Skeletal muscle satellite cell (primary cell): Measurements from ENCODE around the gene GCN1.
A peak's percentile ranks its signal among the peaks of the same experiment; 100 is the strongest.

Source experiments
- H3K27me3 ChIP-seq: 2 replicates; pipeline ENCODE4 v1.7.0; 2013; ENCODE audit warnings: low read length; ENCODE audit not compliant: control insufficient read depth, insufficient read depth
- H3K36me3 ChIP-seq: 2 replicates; pipeline ENCODE4 v1.7.0; 2013; ENCODE audit warnings: mild to moderate bottlenecking, control low read depth, low read length; ENCODE audit not compliant: insufficient read depth
- H3K4me1 ChIP-seq: 2 replicates; pipeline ENCODE4 v1.7.0; 2013; ENCODE audit warnings: low read length; ENCODE audit not compliant: control insufficient read depth, insufficient read depth
- H3K4me2 ChIP-seq: 2 replicates; pipeline ENCODE4 v1.7.0; 2013; ENCODE audit warnings: mild to moderate bottlenecking, low read length
- H3K4me3 ChIP-seq: 2 replicates; pipeline ENCODE4 v1.7.0; 2013; ENCODE audit warnings: low read length
- H3K9ac ChIP-seq: 2 replicates; pipeline ENCODE4 v1.7.0; 2013; ENCODE audit warnings: mild to moderate bottlenecking, low read depth, low read length, moderate library complexity
- H3K9me3 ChIP-seq: replicated peaks from 2 replicates; pipeline ENCODE4 v1.7.0; 2013; ENCODE audit warnings: mild to moderate bottlenecking, control low read depth, low read length

The GCN1 gene

GRCh38 chr12:120132863-120133385, 61.6 kb downstream of the GCN1 start:
- Histone ChIP-seq H3K4me1 (no peaks in the 10 kb centered on the region), H3K9ac (no peak overlapping the region), H3K9me3 (no peaks in the 10 kb centered on the region), H3K36me3 (peaks cover 88% of the 10 kb centered on the region), H3K27me3 (no peaks in the 10 kb centered on the region), H3K4me2 (no peak overlapping the region), H3K4me3 (no peak overlapping the region)

- Histone ChIP-seq H3K9ac (no peak overlapping the region), H3K4me3 (no peak overlapping the region), H3K4me1 (no peaks in the 10 kb centered on the region), H3K9me3 (no peaks in the 10 kb centered on the region), H3K27me3 (no peaks in the 10 kb centered on the region), H3K36me3 (peaks cover 88% of the 10 kb centered on the region), H3K4me2 (no peak overlapping the region)
Observed at GRCh38 chr12:120132054-120132836, 62.3 kb downstream of the GCN1 start.

DNA sequence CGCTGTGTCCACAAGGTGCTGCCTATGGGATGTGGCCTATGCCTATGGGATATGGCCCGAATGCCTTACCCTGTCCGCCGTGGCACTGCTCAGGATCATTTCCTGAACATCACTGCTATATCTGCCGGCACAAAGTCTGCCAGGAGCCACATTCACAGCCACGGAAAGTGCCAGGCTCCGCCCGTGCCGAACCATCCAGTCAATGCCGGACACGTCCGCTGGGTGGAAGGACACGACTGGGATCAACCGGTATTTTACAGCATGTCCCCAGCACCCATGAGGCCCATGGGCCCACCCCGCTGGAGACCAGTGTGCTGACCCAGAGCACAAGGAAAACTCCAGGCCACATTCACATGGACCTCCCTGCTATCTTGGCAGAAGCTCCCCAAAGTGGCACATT, 63.4 kb downstream of the GCN1 start:
- H3K4me3 ChIP-seq = no peak overlapping the region
- H3K36me3 ChIP-seq = peaks cover 88% of the 10 kb centered on the region
- peaks cover 8% of the 10 kb centered on the region for H3K4me1 ChIP-seq
- H3K27me3 ChIP-seq = no peaks in the 10 kb centered on the region
- H3K9ac ChIP-seq = no peak overlapping the region
- H3K4me2 ChIP-seq = no peak overlapping the region
- H3K9me3 ChIP-seq = no peaks in the 10 kb centered on the region

DNA sequence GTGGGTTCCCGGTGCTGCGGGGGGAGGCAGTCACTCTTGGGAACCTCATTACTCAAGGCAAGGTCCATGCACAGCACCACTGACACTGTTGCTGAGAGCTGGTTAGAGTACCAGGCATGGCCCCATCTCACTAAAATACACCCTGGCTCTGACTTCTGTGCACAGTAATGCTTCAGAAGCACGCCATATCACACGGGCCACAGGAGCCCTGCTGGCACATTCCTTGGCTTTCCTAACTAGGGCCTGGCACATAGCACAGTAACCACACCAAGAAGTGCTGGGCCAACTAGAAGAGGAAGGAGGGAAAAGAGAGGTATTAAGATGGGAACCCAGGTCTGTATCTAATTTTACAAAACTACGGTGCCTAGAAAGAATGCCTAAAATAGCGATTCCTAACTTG, 64.5 kb downstream of the GCN1 start:
- Histone ChIP-seq H3K36me3 (peaks cover 88% of the 10 kb centered on the region), H3K4me1 (peaks cover 14% of the 10 kb centered on the region), H3K4me3 (no peak overlapping the region), H3K27me3 (no peaks in the 10 kb centered on the region), H3K9me3 (no peaks in the 10 kb centered on the region), H3K4me2 (no peak overlapping the region), H3K9ac (no peak overlapping the region)

- H3K27me3 ChIP-seq = no peaks in the 10 kb centered on the region
- no peaks in the 10 kb centered on the region for H3K9me3 ChIP-seq
- H3K4me3 ChIP-seq = no peak overlapping the region
- H3K9ac ChIP-seq = no peak overlapping the region
- H3K4me2 ChIP-seq = no peak overlapping the region
- peaks cover 14% of the 10 kb centered on the region for H3K4me1 ChIP-seq
- peaks cover 57% of the 10 kb centered on the region for H3K36me3 ChIP-seq
Observed at GRCh38 chr12:120126635-120127005, 67.9 kb downstream of the GCN1 start.

GRCh38 chr12:120125792-120126634, 68.5 kb downstream of the GCN1 start:
- no peak overlapping the region for H3K4me2 ChIP-seq
- H3K9ac ChIP-seq = no peak overlapping the region
- no peaks in the 10 kb centered on the region for H3K9me3 ChIP-seq
- no peak overlapping the region for H3K4me3 ChIP-seq
- peaks cover 14% of the 10 kb centered on the region for H3K4me1 ChIP-seq
- H3K27me3 ChIP-seq = no peaks in the 10 kb centered on the region
- H3K36me3 ChIP-seq = peaks cover 51% of the 10 kb centered on the region

GRCh38 chr12:120125029-120125428, 69.5 kb downstream of the GCN1 start:
- no peak overlapping the region for H3K9ac ChIP-seq
- H3K36me3 ChIP-seq = peaks cover 41% of the 10 kb centered on the region
- peaks cover 14% of the 10 kb centered on the region for H3K4me1 ChIP-seq
- H3K4me3 ChIP-seq = no peak overlapping the region
- H3K27me3 ChIP-seq = no peaks in the 10 kb centered on the region
- H3K4me2 ChIP-seq = no peak overlapping the region
- no peaks in the 10 kb centered on the region for H3K9me3 ChIP-seq

DNA sequence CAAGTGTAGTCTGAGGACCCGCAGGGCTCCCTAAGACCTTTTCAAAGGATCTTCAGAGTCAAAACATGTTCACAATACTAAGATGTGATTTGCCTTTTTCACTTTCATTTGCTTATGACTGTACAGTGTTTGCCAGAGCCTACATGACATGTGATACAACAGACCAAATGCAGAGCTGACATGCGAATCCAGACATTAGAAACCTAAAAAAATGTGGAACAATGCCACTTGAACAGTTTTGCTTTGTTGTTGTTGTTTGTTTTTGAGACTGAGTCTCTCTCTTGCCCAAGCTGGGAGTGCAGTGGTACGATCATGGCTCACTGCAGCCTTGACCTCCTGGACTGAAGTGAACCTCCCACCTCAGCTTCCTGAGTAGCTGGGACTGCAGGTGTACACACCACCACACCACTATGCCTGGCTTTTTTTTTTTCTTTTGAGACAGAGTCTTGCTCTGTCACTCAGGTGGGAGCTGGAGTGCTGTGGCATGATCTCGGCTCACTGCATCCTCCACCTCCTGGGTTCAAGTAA, 72.7 kb downstream of the GCN1 start:
- peaks cover 34% of the 10 kb centered on the region for H3K4me1 ChIP-seq
- H3K27me3 ChIP-seq = no peaks in the 10 kb centered on the region
- peaks cover 12% of the 10 kb centered on the region for H3K36me3 ChIP-seq
- no peak overlapping the region for H3K4me3 ChIP-seq
- no peaks in the 10 kb centered on the region for H3K9me3 ChIP-seq
- H3K9ac ChIP-seq = no peak overlapping the region
- H3K4me2 ChIP-seq = no peak overlapping the region

- peaks cover 30% of the 10 kb centered on the region for H3K4me1 ChIP-seq
Observed at GRCh38 chr12:120121343-120121742, 73.2 kb downstream of the GCN1 start.

GRCh38 chr12:120119271-120119973, 75.1 kb downstream of the GCN1 start:
- Histone ChIP-seq H3K4me1 (peaks cover 34% of the 10 kb centered on the region), H3K4me3 (no peak overlapping the region), H3K9ac (peak overlapping the region; percentile 11)

More at GRCh38 chr12:120121343-120121742, 73.2 kb downstream of the GCN1 start:
- Histone ChIP-seq H3K36me3 (peaks cover 8% of the 10 kb centered on the region), H3K4me2 (no peak overlapping the region), H3K9ac (no peak overlapping the region), H3K27me3 (no peaks in the 10 kb centered on the region), H3K9me3 (no peaks in the 10 kb centered on the region), H3K4me3 (no peak overlapping the region)

More at GRCh38 chr12:120119271-120119973, 75.1 kb downstream of the GCN1 start:
- Histone ChIP-seq H3K27me3 (no peaks in the 10 kb centered on the region), H3K4me2 (peak overlapping the region; percentile 33), H3K36me3 (peaks cover 10% of the 10 kb centered on the region), H3K9me3 (no peaks in the 10 kb centered on the region)
